GM12878 (cell line): Measurements from ENCODE around the gene ELANE. TPM values are rescaled to one million over a fixed set of nuclear protein-coding genes. Genes with fewer than 3 reads are reported as not detected.

ENCODE experiments used
- ATAC-seq: fragments of 200-7000 bp; cut with Tn5 transposase; 3 replicates; pipeline ENCODE4 v1.9.1; 2020; ENCODE audit warnings: mild to moderate bottlenecking, moderate library complexity
- BruUV-seq: library from RNA; stranded (reverse); fragments of 400-500 nt; replicated peaks from 2 replicates; lab custom pipeline; 2021; lab: Mats Ljungman, UMichigan
- CTCF ChIA-PET: fragments of 300-600 bp; sonication (Branson Sonifier 250); formaldehyde crosslinking; extraction: SDS; loops from one replicate; lab custom pipeline; 2021; ENCODE audit warnings: inconsistent platforms; lab: Yijun Ruan, JAX
- POLR2A ChIA-PET: fragments of 350-600 bp; formaldehyde crosslinking; extraction: SDS; loops from one replicate; lab custom pipeline; 2021; ENCODE audit warnings: inconsistent platforms; lab: Charles Lee
- RAD21 ChIA-PET: fragments of 300-600 bp; sonication (Branson Sonifier 250); formaldehyde crosslinking; loops from one replicate; lab custom pipeline; 2023; ENCODE audit warnings: antibody characterized with exemption; ENCODE audit not compliant: unreplicated experiment; lab: Charles Lee
- SMC1A ChIA-PET: fragments of 300-600 bp; sonication (Branson Sonifier 250); formaldehyde crosslinking; loops from one replicate; lab custom pipeline; 2023; ENCODE audit not compliant: unreplicated experiment, uncharacterized antibody; lab: Charles Lee
- DNase-seq: peaks from one replicate; pipeline ENCODE4 v3.0.0-alpha.2; 2011; ENCODE audit warnings: low read depth, low spot score
- FAIRE-seq: peaks from 3 replicates; lab custom pipeline; 2011; peaks lifted over from hg19 to GRCh38; lab: Jason Lieb, UNC
- H2AFZ ChIP-seq: 2 replicates; pipeline ENCODE4 v1.6.0; 2011; ENCODE audit warnings: low read depth, low read length, control low read depth; ENCODE audit not compliant: control insufficient read depth
- H3K27ac ChIP-seq: 2 replicates; pipeline ENCODE4 v1.5.1; 2011; ENCODE audit warnings: control low read depth; ENCODE audit not compliant: control insufficient read depth, insufficient read depth
- H3K27me3 ChIP-seq, 2 experiments: replicated peaks in 1 of 2; 2 replicates each; pipeline versions ENCODE4 v1.6.0 to v1.6.1; 2011; ENCODE audit warnings: low read length in 1 of 2; ENCODE audit not compliant: control insufficient read depth in 2 of 2, insufficient read depth in 2 of 2
- H3K36me3 ChIP-seq, 2 experiments: 2 replicates each; pipeline ENCODE4 v1.5.1; 2011; ENCODE audit warnings: low read length in 1 of 2; ENCODE audit not compliant: control insufficient read depth in 2 of 2, insufficient read depth in 2 of 2
- H3K4me1 ChIP-seq: 2 replicates; pipeline ENCODE4 v1.6.1; 2011; ENCODE audit warnings: mild to moderate bottlenecking, low read length, moderate library complexity, mixed read lengths; ENCODE audit not compliant: control insufficient read depth, insufficient read depth
- H3K4me2 ChIP-seq: 2 replicates; pipeline ENCODE4 v1.6.0; 2011; ENCODE audit warnings: control low read depth; ENCODE audit not compliant: control insufficient read depth, insufficient read depth
- H3K4me3 ChIP-seq: fragments of 200-600 bp; sonication (generic); 2 replicates; pipeline ENCODE4 v1.5.1; 2016
- H3K79me2 ChIP-seq: 2 replicates; pipeline ENCODE4 v1.6.0; 2011; ENCODE audit warnings: low read length; ENCODE audit not compliant: control insufficient read depth, insufficient read depth
- H3K9ac ChIP-seq: 2 replicates; pipeline ENCODE4 v1.8.0; 2011; ENCODE audit warnings: low read length, control low read depth, mixed read lengths; ENCODE audit not compliant: control insufficient read depth, insufficient read depth
- H3K9me3 ChIP-seq: replicated peaks from 3 replicates; pipeline ENCODE4 v1.5.1; 2011; ENCODE audit warnings: mild to moderate bottlenecking, low read length; ENCODE audit not compliant: control insufficient read depth, insufficient read depth
- H4K20me1 ChIP-seq: 2 replicates; pipeline ENCODE4 v1.6.0; 2011; ENCODE audit not compliant: control insufficient read depth, insufficient read depth
- BHLHE40 ChIP-seq, 2 experiments: fragments of 450-650 bp in 1 of 2; IDR thresholded peaks; 2 replicates each; pipeline ENCODE4 v1.6.1; 2011 to 2017; ENCODE audit warnings: low read depth in 2 of 2, borderline replicate concordance in 1 of 2, improper control_type of control experiment in 1 of 2, low read length in 1 of 2, mild to moderate bottlenecking in 1 of 2
- GABPA ChIP-seq: IDR thresholded peaks from 2 replicates; pipeline ENCODE4 v1.6.1; 2014; ENCODE audit warnings: antibody characterized with exemption, low read depth, mild to moderate bottlenecking, inconsistent platforms
- IKZF1 ChIP-seq: fragments of 450-650 bp; conservative IDR thresholded peaks from 2 replicates; pipeline ENCODE4 v1.6.1; 2017; ENCODE audit warnings: antibody characterized with exemption, mild to moderate bottlenecking
- MEF2B ChIP-seq: fragments of 450-650 bp; IDR thresholded peaks from 2 replicates; pipeline ENCODE4 v1.6.1; 2018; ENCODE audit warnings: mild to moderate bottlenecking, moderate library complexity; ENCODE audit not compliant: partially characterized antibody, poor library complexity, severe bottlenecking
- NBN ChIP-seq: fragments of 450-650 bp; IDR thresholded peaks from 2 replicates; pipeline ENCODE4 v1.6.1; 2016
- NR2C2 ChIP-seq: IDR thresholded peaks from 2 replicates; pipeline ENCODE4 v1.6.1; 2011; ENCODE audit warnings: borderline replicate concordance, low read depth; ENCODE audit not compliant: control insufficient read depth, insufficient read length
- PML ChIP-seq: IDR thresholded peaks from 2 replicates; pipeline ENCODE4 v1.6.1; 2012; ENCODE audit warnings: low read length, inconsistent platforms
- RELA ChIP-seq: fragments of 450-650 bp; IDR thresholded peaks from 2 replicates; pipeline ENCODE4 v1.8.0; 2014; ENCODE audit warnings: borderline replicate concordance; ENCODE audit not compliant: partially characterized antibody
- SP1 ChIP-seq: IDR thresholded peaks from one replicate; pipeline ENCODE4 v1.6.1; 2011; ENCODE audit warnings: low read depth, low read length
- TBL1XR1 ChIP-seq: IDR thresholded peaks from 2 replicates; pipeline ENCODE4 v1.6.1; 2012; ENCODE audit warnings: low read depth, low read length, improper control_type of control experiment
- WGBS: methylation state at CpG from one replicate; pipeline ENCODE4 v1.1.6; 2016; ENCODE audit warnings: low lambda C conversion rate; ENCODE audit not compliant: insufficient replicate concordance, insufficient coverage; ENCODE audit errors: missing lambda C conversion rate; 5-methylcytosine and 5-hydroxymethylcytosine counted together
- in situ Hi-C: fragments of 300-500 bp; cut with MboI; formaldehyde crosslinking; loops from 9 replicates; pipeline ENCODE4 v1.14.3; 2018; ENCODE audit warnings: mixed read lengths
- intact Hi-C: fragments of 100-400 bp; cut with micrococcal nuclease; formaldehyde crosslinking; loops from one replicate; pipeline ENCODE4 v1.14.2; 2022; ENCODE audit not compliant: unreplicated experiment
- polyA plus RNA-seq, 11 experiments: library from polyadenylated mRNA; depleted of rRNA in 4 of 11; unstranded in 6 of 11; stranded (reverse) in 5 of 11; fragments of >200 nt; fragmentation: Nextera tagmentation in 4 of 11; fragmentation: Illumina TruSeq in 1 of 11; extraction: Ambion mirVana in 4 of 11; extraction: Trizol in 1 of 11; gene quantifications; 1 replicate in 1 of 11; 2 replicates in 10 of 11; pipeline versions ENCODE4 v1.2.1 to v1.2.3, GENCODE V29; 2011 to 2016; ENCODE audit warnings: inconsistent platforms in 2 of 11, missing spikeins in 2 of 11, low read depth in 1 of 11
- total RNA-seq, 4 experiments: library from RNA; depleted of rRNA in 3 of 4; stranded (reverse); fragments of >200 nt in 3 of 4; fragmentation: Illumina TruSeq in 1 of 4; extraction: Trizol in 1 of 4; gene quantifications; 2 replicates each; pipeline versions ENCODE4 v1.2.1 to v1.2.3, GENCODE V29; 2013 to 2021
- TF ChIP-seq, protein P1 (sequence below): fragments of 450-650 bp; IDR thresholded peaks from 2 replicates; pipeline ENCODE4 v1.6.1; 2016; ENCODE audit warnings: mild to moderate bottlenecking

ELANE gene
- total and polyA plus RNA-seq, 10 of the 15 experiments (the other 5 are each of a cell fraction or from before 2014, with no cell fraction given), result not detected

DNA sequence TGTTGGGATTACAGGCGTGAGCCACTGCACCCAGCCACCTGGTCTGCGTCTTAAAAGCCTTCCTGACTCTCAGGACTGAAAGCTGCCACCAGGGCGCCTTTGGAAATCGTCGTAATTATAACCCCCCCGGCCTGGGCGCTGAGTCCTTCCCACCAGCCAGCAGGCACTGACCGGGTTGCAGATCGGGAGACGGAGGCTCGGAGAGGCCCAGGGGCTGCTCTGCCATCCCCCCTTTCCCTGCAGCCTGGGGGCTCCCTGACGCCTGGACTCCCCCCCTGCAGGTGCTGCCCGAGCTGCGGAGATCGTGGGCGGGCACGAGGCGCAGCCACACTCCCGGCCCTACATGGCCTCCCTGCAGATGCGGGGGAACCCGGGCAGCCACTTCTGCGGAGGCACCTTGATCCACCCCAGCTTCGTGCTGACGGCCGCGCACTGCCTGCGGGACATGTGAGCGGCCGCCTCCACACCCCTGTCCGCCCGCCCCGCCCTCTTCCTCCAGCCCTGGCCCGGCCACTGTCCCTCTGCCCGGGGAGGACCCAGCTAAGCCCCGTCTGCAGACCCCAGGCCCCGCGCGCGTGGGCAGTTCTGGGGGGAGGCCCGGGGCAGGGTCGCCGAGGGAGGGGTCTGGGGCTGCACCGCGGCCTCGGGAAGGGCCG lies 8.8 kb upstream of the ELANE start:
- no peak overlapping the region for H3K4me3 ChIP-seq
- no peaks in the 10 kb centered on the region for H3K79me2 ChIP-seq
- ATAC-seq (peak; percentile 58), DNase-seq (no peak), FAIRE-seq (no peak)
- CTCF ChIA-PET, result no interaction called here
- no peak overlapping the region for H3K27ac ChIP-seq
- no TSS peak for BruUV-seq
- no peaks in the 10 kb centered on the region; the same call in 2 of the 3 replicates for H3K9me3 ChIP-seq
- in situ Hi-C loops (no loop called here), intact Hi-C loops (no loop called here)
- SMC1A ChIA-PET, result interaction anchor here (0.5 kb wide), 1 partner anchor 11 kb away, joined by 3 read pairs; no protein-coding TSS in a partner anchor
- no peak overlapping the region for H3K4me2 ChIP-seq
- POLR2A ChIA-PET, result interaction anchor here (0.5 kb wide), 1 partner anchor 17 kb away, joined by 3 read pairs; no protein-coding TSS in a partner anchor
- TF ChIP-seq BHLHE40 (IDR thresholded peaks at IDR 0.05; ENCODE audit: borderline replicate concordance in 1 of 2, low read depth in 2 of 2, low read length in 1 of 2) (peak in 1 of 2 experiments; percentile 58; a peak in 2 of 4 replicates), IKZF1 (0 out of 2 replicates have a peak, but pooled peaks have one; percentile 20), SP1 (no peak)
- RAD21 ChIA-PET, result no interaction called here
- H2AFZ ChIP-seq, result no peak overlapping the region
- no peak overlapping the region for H3K9ac ChIP-seq
- WGBS, result 10% methylated on average over 29 of the region's 46 CpGs
- peaks cover 2% of the 10 kb centered on the region; the same call in 1 of the 2 replicates for H3K4me1 ChIP-seq
- no peaks in the 10 kb centered on the region for H3K36me3 ChIP-seq
- no peaks in the 10 kb centered on the region for H4K20me1 ChIP-seq
- no peaks in the 10 kb centered on the region; a peak in 1 of 4 replicates for H3K27me3 ChIP-seq

DNA sequence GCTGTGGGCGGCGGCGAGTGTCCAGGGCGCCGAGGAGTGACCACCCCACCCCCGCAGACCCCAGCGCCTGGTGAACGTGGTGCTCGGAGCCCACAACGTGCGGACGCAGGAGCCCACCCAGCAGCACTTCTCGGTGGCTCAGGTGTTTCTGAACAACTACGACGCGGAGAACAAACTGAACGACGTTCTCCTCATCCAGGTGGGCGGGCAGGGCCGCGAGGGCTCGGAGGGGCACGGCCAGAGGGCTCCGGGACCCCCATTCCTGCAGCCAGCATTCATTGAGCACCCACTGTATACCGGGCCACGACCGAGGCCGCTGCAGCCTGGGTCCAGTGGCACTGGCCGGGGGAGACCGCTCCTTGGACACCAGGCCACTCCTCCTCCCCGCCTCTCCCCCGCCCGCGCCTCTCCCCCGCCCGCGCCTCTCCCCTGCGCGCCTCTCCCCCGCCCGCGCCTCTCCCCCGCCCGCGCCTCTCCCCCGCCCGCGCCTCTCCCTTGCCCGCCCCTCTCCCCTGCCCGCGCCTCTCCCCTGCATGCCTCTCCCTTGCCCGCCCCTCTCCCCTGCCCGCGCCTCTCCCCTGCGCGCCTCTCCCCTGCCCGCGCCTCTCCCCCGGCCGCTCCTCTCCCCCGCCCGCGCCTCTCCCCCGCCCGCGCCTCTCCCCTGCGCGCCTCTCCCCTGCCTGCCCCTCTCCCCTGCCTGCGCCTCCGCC lies 8.1 kb upstream of the ELANE start:
- no peaks in the 10 kb centered on the region for H4K20me1 ChIP-seq
- DNase-seq (no peak), ATAC-seq (no peak), FAIRE-seq (no peak)
- 10% methylated on average over 23 of the region's 70 CpGs for WGBS
- H3K27ac ChIP-seq, result no peak overlapping the region
- no peak overlapping the region for H2AFZ ChIP-seq
- ChIA-PET POLR2A (interaction anchor here (0.6 kb wide), 1 partner anchor 160 kb away, joined by 3 read pairs; no protein-coding TSS in a partner anchor), RAD21 (no interaction called here), CTCF (no interaction called here), SMC1A (interaction anchor here (0.5 kb wide), 1 partner anchor 11 kb away, joined by 3 read pairs; no protein-coding TSS in a partner anchor)
- H3K4me3 ChIP-seq, result no peak overlapping the region
- in situ Hi-C loops (no loop called here), intact Hi-C loops (no loop called here)
- peaks cover 2% of the 10 kb centered on the region; the same call in 1 of the 2 replicates for H3K4me1 ChIP-seq
- no peaks in the 10 kb centered on the region for H3K36me3 ChIP-seq
- H3K79me2 ChIP-seq, result no peaks in the 10 kb centered on the region
- no peak overlapping the region for H3K9ac ChIP-seq
- no peaks in the 10 kb centered on the region; the same call in 2 of the 3 replicates for H3K9me3 ChIP-seq
- no peak overlapping the region for H3K4me2 ChIP-seq
- no peaks in the 10 kb centered on the region; a peak in 1 of 4 replicates for H3K27me3 ChIP-seq
- TF ChIP-seq, protein P1, sequence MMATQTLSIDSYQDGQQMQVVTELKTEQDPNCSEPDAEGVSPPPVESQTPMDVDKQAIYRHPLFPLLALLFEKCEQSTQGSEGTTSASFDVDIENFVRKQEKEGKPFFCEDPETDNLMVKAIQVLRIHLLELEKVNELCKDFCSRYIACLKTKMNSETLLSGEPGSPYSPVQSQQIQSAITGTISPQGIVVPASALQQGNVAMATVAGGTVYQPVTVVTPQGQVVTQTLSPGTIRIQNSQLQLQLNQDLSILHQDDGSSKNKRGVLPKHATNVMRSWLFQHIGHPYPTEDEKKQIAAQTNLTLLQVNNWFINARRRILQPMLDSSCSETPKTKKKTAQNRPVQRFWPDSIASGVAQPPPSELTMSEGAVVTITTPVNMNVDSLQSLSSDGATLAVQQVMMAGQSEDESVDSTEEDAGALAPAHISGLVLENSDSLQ, result no peak
- TF ChIP-seq TBL1XR1, result no peak
- no peak for TF ChIP-seq RELA
- TF ChIP-seq NBN, result no peak
- TF ChIP-seq GABPA, result no peak
- TF ChIP-seq NR2C2, result no peak
- no peak for TF ChIP-seq MEF2B
- no peak for TF ChIP-seq PML
- BruUV-seq, result no TSS peak
